ENCODE data around the gene MND1. TPM values are rescaled to one million over a fixed set of nuclear protein-coding genes. Genes with fewer than 3 reads are reported as not detected.

MND1 gene
- total RNA-seq, 1 donor from 2014 or later: 2.3 TPM

- TF ChIP-seq CTCF (IDR thresholded peaks at IDR 0.05; ENCODE audit: insufficient read depth, low read length, poor library complexity, severe bottlenecking): no peak
- no peaks in the 10 kb centered on the region for H3K36me3 ChIP-seq (ENCODE audit: control insufficient read depth, insufficient read depth, low read length)
- no peaks in the 10 kb centered on the region for H3K27me3 ChIP-seq (ENCODE audit: control insufficient read depth, insufficient read depth, low read length)
- H3K4me3 ChIP-seq (ENCODE audit: low read depth, low read length): no peak overlapping the region
- DNase-seq (ENCODE audit: low read depth): no peak
Measured at GRCh38 chr4:153314915-153315314, 29.6 kb upstream of the MND1 start.

GRCh38 chr4:153318696-153319320 lies 25.7 kb upstream of the MND1 start:
- H3K4me3 ChIP-seq (ENCODE audit: low read depth, low read length): no peak overlapping the region
- TF ChIP-seq CTCF (IDR thresholded peaks at IDR 0.05; ENCODE audit: insufficient read depth, low read length, poor library complexity, severe bottlenecking): peak; percentile 69
- H3K27me3 ChIP-seq (ENCODE audit: control insufficient read depth, insufficient read depth, low read length): no peaks in the 10 kb centered on the region
- no peak for DNase-seq (ENCODE audit: low read depth)
- no peaks in the 10 kb centered on the region for H3K36me3 ChIP-seq (ENCODE audit: control insufficient read depth, insufficient read depth, low read length)

GRCh38 chr4:153322791-153323190 lies 21.7 kb upstream of the MND1 start:
- DNase-seq (ENCODE audit: low read depth): no peak
- Histone ChIP-seq H3K4me3 (ENCODE audit: low read depth, low read length) (no peak overlapping the region), H3K27me3 (ENCODE audit: control insufficient read depth, insufficient read depth, low read length) (no peaks in the 10 kb centered on the region), H3K36me3 (ENCODE audit: control insufficient read depth, insufficient read depth, low read length) (no peaks in the 10 kb centered on the region)
- no peak for TF ChIP-seq CTCF (IDR thresholded peaks at IDR 0.05; ENCODE audit: insufficient read depth, low read length, poor library complexity, severe bottlenecking)

GRCh38 chr4:153324046-153324445 lies 20.4 kb upstream of the MND1 start:
- H3K27me3 ChIP-seq (ENCODE audit: control insufficient read depth, insufficient read depth, low read length): no peaks in the 10 kb centered on the region
- no peak overlapping the region for H3K4me3 ChIP-seq (ENCODE audit: low read depth, low read length)
- no peak for TF ChIP-seq CTCF (IDR thresholded peaks at IDR 0.05; ENCODE audit: insufficient read depth, low read length, poor library complexity, severe bottlenecking)
- no peaks in the 10 kb centered on the region for H3K36me3 ChIP-seq (ENCODE audit: control insufficient read depth, insufficient read depth, low read length)
- DNase-seq (ENCODE audit: low read depth): no peak

GRCh38 chr4:153325558-153325957 lies 18.9 kb upstream of the MND1 start:
- TF ChIP-seq CTCF (IDR thresholded peaks at IDR 0.05; ENCODE audit: insufficient read depth, low read length, poor library complexity, severe bottlenecking): no peak
- no peak for DNase-seq (ENCODE audit: low read depth)
- no peaks in the 10 kb centered on the region for H3K27me3 ChIP-seq (ENCODE audit: control insufficient read depth, insufficient read depth, low read length)
- no peak overlapping the region for H3K4me3 ChIP-seq (ENCODE audit: low read depth, low read length)
- no peaks in the 10 kb centered on the region for H3K36me3 ChIP-seq (ENCODE audit: control insufficient read depth, insufficient read depth, low read length)

- Histone ChIP-seq H3K27me3 (ENCODE audit: control insufficient read depth, insufficient read depth, low read length) (no peaks in the 10 kb centered on the region), H3K36me3 (ENCODE audit: control insufficient read depth, insufficient read depth, low read length) (no peaks in the 10 kb centered on the region), H3K4me3 (ENCODE audit: low read depth, low read length) (no peak overlapping the region)
- no peak for TF ChIP-seq CTCF (IDR thresholded peaks at IDR 0.05; ENCODE audit: insufficient read depth, low read length, poor library complexity, severe bottlenecking)
- no peak for DNase-seq (ENCODE audit: low read depth)
Measured at GRCh38 chr4:153326513-153326912, 18.0 kb upstream of the MND1 start.

Measured in kidney epithelial cell (primary cell).